Activated CD4-positive, alpha-beta T cell treated with anti-CD3 and anti-CD28 coated beads for 48 hours (primary cell): ENCODE data around the gene FNDC7.
"Not testable (repeated sequence)": the region's sequence is repeated elsewhere in the genome, so short reads cannot be mapped to it uniquely, and the experiment has no call there.

Experiments used
- DNase-seq: peaks from one replicate; pipeline ENCODE4 v3.0.0-alpha.2; 2020

Gene FNDC7

GRCh38 chr1:108747171-108747850, 34.6 kb downstream of the FNDC7 start:
- DNase-seq = peak; percentile 58

- no peak for DNase-seq
Measured at GRCh38 chr1:108747898-108748297, 35.2 kb downstream of the FNDC7 start.

- DNase-seq = no peak
Measured at GRCh38 chr1:108749081-108749480, 36.4 kb downstream of the FNDC7 start.

GRCh38 chr1:108750476-108751181, 37.9 kb downstream of the FNDC7 start:
- DNase-seq = no peak

GRCh38 chr1:108753363-108753762, 40.7 kb downstream of the FNDC7 start:
- DNase-seq = no peak

GRCh38 chr1:108758796-108759195, 46.1 kb downstream of the FNDC7 start:
- no peak for DNase-seq

GRCh38 chr1:108767115-108767514, 54.4 kb downstream of the FNDC7 start:
- DNase-seq = no peak

GRCh38 chr1:108767708-108768107, 55.0 kb downstream of the FNDC7 start:
- DNase-seq = no peak

GRCh38 chr1:108777839-108778238, 65.1 kb downstream of the FNDC7 start:
- DNase-seq = no peak

GRCh38 chr1:108779455-108779854, 66.7 kb downstream of the FNDC7 start:
- DNase-seq = no peak

- no peak for DNase-seq
Measured at GRCh38 chr1:108780937-108781574, 68.3 kb downstream of the FNDC7 start.

GRCh38 chr1:108781575-108781944, 68.9 kb downstream of the FNDC7 start:
- DNase-seq = not testable (repeated sequence)

GRCh38 chr1:108785264-108785663, 72.6 kb downstream of the FNDC7 start:
- DNase-seq = no peak

GRCh38 chr1:108785880-108786279, 73.2 kb downstream of the FNDC7 start:
- no peak for DNase-seq

- no peak for DNase-seq
Measured at GRCh38 chr1:108791790-108792189, 79.1 kb downstream of the FNDC7 start.
